Erythroblast (primary cell): ENCODE measurements around the gene SIPA1L3.

Source experiments
- GATA1 ChIP-seq: IDR thresholded peaks from 2 replicates; pipeline ENCODE4 v1.6.1; 2011; ENCODE audit warnings: low read depth, mild to moderate bottlenecking, control low read depth, low read length, moderate library complexity
- POLR2A ChIP-seq: IDR thresholded peaks from 2 replicates; pipeline ENCODE4 v1.6.1; 2011; ENCODE audit warnings: mild to moderate bottlenecking, low read length

DNA sequence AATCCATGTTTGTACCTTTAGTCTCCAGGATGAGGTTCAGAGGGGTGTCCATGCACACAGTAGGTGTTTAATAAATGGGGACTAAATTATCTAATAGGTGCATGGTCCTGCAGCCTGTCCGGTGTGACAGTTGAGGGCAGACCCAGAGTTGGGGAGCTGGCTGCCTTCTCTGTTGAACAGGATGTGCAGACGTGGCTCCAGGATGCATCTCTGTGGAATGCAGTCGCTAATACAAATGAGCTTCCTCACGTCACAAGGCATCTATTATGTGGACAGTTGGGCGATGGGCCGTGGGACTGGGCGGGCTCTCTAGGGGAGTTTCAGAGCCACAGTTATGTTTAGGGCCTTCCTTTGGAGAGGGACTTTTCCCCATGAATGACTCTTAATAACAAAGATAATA is 71.0 kb downstream of the SIPA1L3 start:
- TF ChIP-seq POLR2A, result no peak
- no peak for TF ChIP-seq GATA1
